ENCODE data around the gene CTPS2.

The CTPS2 gene

GRCh38 chrX:16558489-16558888 lies 154.0 kb downstream of the CTPS2 start:
- Mint-ChIP-seq H3K27ac (no peak overlapping the region), H3K36me3 (ENCODE audit: low read depth) (no peaks in the 10 kb centered on the region), H3K27me3 (no peaks in the 10 kb centered on the region), H3K4me1 (peaks cover 6% of the 10 kb centered on the region), H3K4me3 (no peak overlapping the region), H3K9me3 (no peaks in the 10 kb centered on the region)
- no peak for DNase-seq
- no peak for ATAC-seq

GRCh38 chrX:16552546-16552945 lies 159.9 kb downstream of the CTPS2 start:
- Mint-ChIP-seq H3K4me3 (no peak overlapping the region), H3K27ac (no peak overlapping the region), H3K36me3 (ENCODE audit: low read depth) (no peaks in the 10 kb centered on the region), H3K4me1 (no peaks in the 10 kb centered on the region), H3K27me3 (no peaks in the 10 kb centered on the region), H3K9me3 (no peaks in the 10 kb centered on the region)
- DNase-seq (no peak), ATAC-seq (no peak)

- no peaks in the 10 kb centered on the region for H3K27me3 Mint-ChIP-seq
- H3K4me1 Mint-ChIP-seq = no peaks in the 10 kb centered on the region
- no peaks in the 10 kb centered on the region for H3K9me3 Mint-ChIP-seq
- no peak overlapping the region for H3K4me3 Mint-ChIP-seq
- no peak overlapping the region for H3K27ac Mint-ChIP-seq
- DNase-seq (no peak), ATAC-seq (no peak)
- H3K36me3 Mint-ChIP-seq (ENCODE audit: low read depth) = no peaks in the 10 kb centered on the region
Observed at GRCh38 chrX:16547644-16548043, 164.8 kb downstream of the CTPS2 start.

- no peaks in the 10 kb centered on the region for H3K4me1 Mint-ChIP-seq
- no peaks in the 10 kb centered on the region for H3K27me3 Mint-ChIP-seq
- no peaks in the 10 kb centered on the region for H3K9me3 Mint-ChIP-seq
- no peaks in the 10 kb centered on the region for H3K36me3 Mint-ChIP-seq (ENCODE audit: low read depth)
- no peak overlapping the region for H3K4me3 Mint-ChIP-seq
- ATAC-seq = no peak
- no peak overlapping the region for H3K27ac Mint-ChIP-seq
- no peak for DNase-seq
Observed at GRCh38 chrX:16544969-16545368, 167.5 kb downstream of the CTPS2 start.
